Measurements from ENCODE around the gene POLRMT.

Gene POLRMT

GRCh38 chr19:581399-582111 is 51.8 kb downstream of the POLRMT start:
- DNase-seq = no peak

GRCh38 chr19:580274-580835 is 53.0 kb downstream of the POLRMT start:
- DNase-seq = no peak

GRCh38 chr19:579842-580155 is 53.5 kb downstream of the POLRMT start:
- no peak for DNase-seq

GRCh38 chr19:579111-579841 is 54.1 kb downstream of the POLRMT start:
- DNase-seq = no peak

- no peak for DNase-seq
These were observed 55.6 kb downstream of the POLRMT start for GRCh38 chr19:577439-578392.

- DNase-seq = no peak
These were observed 56.4 kb downstream of the POLRMT start for GRCh38 chr19:576768-577438.

GRCh38 chr19:575527-576506 is 57.5 kb downstream of the POLRMT start:
- DNase-seq = peak in 46 of 58 donors; percentile 13 to 79 (median 44)

GRCh38 chr19:574658-575526 is 58.4 kb downstream of the POLRMT start:
- DNase-seq = peak in 37 of 58 donors; percentile 28 to 77 (median 49)

- no peak for DNase-seq
These were observed 59.9 kb downstream of the POLRMT start for GRCh38 chr19:573519-573825.

GRCh38 chr19:572743-573518 is 60.4 kb downstream of the POLRMT start:
- DNase-seq = peak in 6 of 58 donors; percentile 23 to 52 (median 45)

GRCh38 chr19:572140-572742 is 61.1 kb downstream of the POLRMT start, which contains the start of gene BSG:
BSG (plus strand) TSS chr19:572596; CDS start chr19:572635, 39 bp downstream.
- DNase-seq = peak; percentile 48 to 98 (median 94)

GRCh38 chr19:571566-571974 is 61.8 kb downstream of the POLRMT start:
- no peak for DNase-seq

GRCh38 chr19:570937-571565 is 62.3 kb downstream of the POLRMT start:
- DNase-seq = no peak

- no peak for DNase-seq
These were observed 63.1 kb downstream of the POLRMT start for GRCh38 chr19:570251-570686.

GRCh38 chr19:567296-567900 is 65.9 kb downstream of the POLRMT start:
- no peak for DNase-seq

Measured in anterior cingulate cortex (tissue), 58 donors.